HEK293 (cell line): ENCODE data around the gene CBFA2T2.

Source experiments
- AEBP2 ChIP-seq: fragments of 450-650 bp; formaldehyde crosslinking; IDR thresholded peaks from 2 replicates; pipeline ENCODE4 v1.5.1; 2016; ENCODE audit warnings: missing biosample characterization, missing genetic modification characterization, borderline replicate concordance
- GLIS1 ChIP-seq: fragments of 450-650 bp; formaldehyde crosslinking; IDR thresholded peaks from 2 replicates; pipeline ENCODE4 v1.5.1; 2016; ENCODE audit warnings: missing biosample characterization, missing genetic modification characterization
- GLIS2 ChIP-seq: fragments of 450-650 bp; formaldehyde crosslinking; IDR thresholded peaks from 2 replicates; pipeline ENCODE4 v1.5.1; 2016; ENCODE audit warnings: missing biosample characterization, missing genetic modification characterization
- KLF1 ChIP-seq: fragments of 450-650 bp; formaldehyde crosslinking; IDR thresholded peaks from 2 replicates; pipeline ENCODE4 v1.5.1; 2016; ENCODE audit warnings: missing biosample characterization, missing genetic modification characterization
- PBX3 ChIP-seq: sonication (generic); formaldehyde crosslinking; IDR thresholded peaks from 2 replicates; pipeline ENCODE4 v1.8.1; 2022; ENCODE audit warnings: mild to moderate bottlenecking, moderate library complexity, missing genetic modification reagents
- TSHZ1 ChIP-seq: fragments of 450-650 bp; formaldehyde crosslinking; IDR thresholded peaks from 2 replicates; pipeline ENCODE4 v1.5.1; 2016; ENCODE audit warnings: missing biosample characterization, missing genetic modification characterization, borderline replicate concordance
- YY2 ChIP-seq: fragments of 450-650 bp; formaldehyde crosslinking; IDR thresholded peaks from 2 replicates; pipeline ENCODE4 v1.5.1; 2016; ENCODE audit warnings: missing biosample characterization, missing genetic modification characterization
- ZBTB48 ChIP-seq: fragments of 450-650 bp; formaldehyde crosslinking; IDR thresholded peaks from 2 replicates; pipeline ENCODE4 v1.5.1; 2016; ENCODE audit warnings: missing biosample characterization, missing genetic modification characterization
- ZFP69B ChIP-seq: fragments of 450-650 bp; formaldehyde crosslinking; IDR thresholded peaks from 2 replicates; pipeline ENCODE4 v1.5.1; 2016; ENCODE audit warnings: missing biosample characterization, missing genetic modification characterization
- ZNF114 ChIP-seq: fragments of 450-650 bp; formaldehyde crosslinking; IDR thresholded peaks from 2 replicates; pipeline ENCODE4 v1.5.0; 2017; ENCODE audit warnings: missing biosample characterization, missing genetic modification characterization
- ZNF121 ChIP-seq: fragments of 450-650 bp; formaldehyde crosslinking; IDR thresholded peaks from 2 replicates; pipeline ENCODE4 v1.5.1; 2016; ENCODE audit warnings: missing biosample characterization, missing genetic modification characterization
- ZNF174 ChIP-seq: fragments of 450-650 bp; formaldehyde crosslinking; IDR thresholded peaks from 2 replicates; pipeline ENCODE4 v1.5.0; 2017; ENCODE audit warnings: missing biosample characterization, mild to moderate bottlenecking, missing genetic modification characterization
- ZNF335 ChIP-seq: fragments of 450-650 bp; formaldehyde crosslinking; conservative IDR thresholded peaks from 2 replicates; pipeline ENCODE4 v1.5.1; 2016; ENCODE audit warnings: missing biosample characterization, missing genetic modification characterization
- ZNF37A ChIP-seq: fragments of 450-650 bp; IDR thresholded peaks from 2 replicates; pipeline ENCODE4 v1.5.1; 2018; ENCODE audit warnings: missing biosample characterization, missing genetic modification characterization
- ZNF416 ChIP-seq: fragments of 450-650 bp; formaldehyde crosslinking; IDR thresholded peaks from 2 replicates; pipeline ENCODE4 v1.5.1; 2016; ENCODE audit warnings: missing biosample characterization, missing genetic modification characterization
- ZNF473 ChIP-seq: fragments of 450-650 bp; formaldehyde crosslinking; IDR thresholded peaks from 2 replicates; pipeline ENCODE4 v1.5.1; 2017; ENCODE audit warnings: missing biosample characterization, missing genetic modification characterization
- ZNF510 ChIP-seq: fragments of 450-650 bp; formaldehyde crosslinking; IDR thresholded peaks from 2 replicates; pipeline ENCODE4 v1.5.1; 2018; ENCODE audit warnings: mild to moderate bottlenecking, missing genetic modification characterization, missing biosample characterization; ENCODE audit not compliant: insufficient replicate concordance
- ZNF514 ChIP-seq: fragments of 450-650 bp; formaldehyde crosslinking; IDR thresholded peaks from 2 replicates; pipeline ENCODE4 v1.5.1; 2016; ENCODE audit warnings: missing biosample characterization, missing genetic modification characterization
- ZNF629 ChIP-seq: fragments of 450-650 bp; formaldehyde crosslinking; IDR thresholded peaks from 2 replicates; pipeline ENCODE4 v1.5.1; 2017; ENCODE audit warnings: missing biosample characterization, missing genetic modification characterization
- ZNF645 ChIP-seq: fragments of 450-650 bp; formaldehyde crosslinking; IDR thresholded peaks from 2 replicates; pipeline ENCODE4; 2016; ENCODE audit warnings: missing biosample characterization, missing genetic modification characterization
- ZNF677 ChIP-seq: fragments of 450-650 bp; IDR thresholded peaks from 2 replicates; pipeline ENCODE4 v1.5.0; 2018; ENCODE audit warnings: missing biosample characterization, mild to moderate bottlenecking, missing genetic modification characterization, moderate library complexity
- ZNF76 ChIP-seq: fragments of 450-650 bp; formaldehyde crosslinking; IDR thresholded peaks from 2 replicates; pipeline ENCODE4; 2016; ENCODE audit warnings: low read depth, missing biosample characterization, missing genetic modification characterization, borderline replicate concordance
- ZNF837 ChIP-seq: fragments of 450-650 bp; formaldehyde crosslinking; IDR thresholded peaks from 2 replicates; pipeline ENCODE4 v1.5.1; 2016; ENCODE audit warnings: missing biosample characterization, missing genetic modification characterization
- TF ChIP-seq, protein P1 (sequence below): fragments of 450-650 bp; formaldehyde crosslinking; IDR thresholded peaks from 2 replicates; pipeline ENCODE4 v1.5.1; 2016; ENCODE audit warnings: missing biosample characterization, missing genetic modification characterization
- TF ChIP-seq, protein P2 (sequence below): IDR thresholded peaks from 2 replicates; pipeline ENCODE4 v1.6.1; 2011; ENCODE audit warnings: mild to moderate bottlenecking, low read depth, low read length, borderline replicate concordance
- TF ChIP-seq, protein P3 (sequence below): fragments of 450-650 bp; formaldehyde crosslinking; IDR thresholded peaks from 2 replicates; pipeline ENCODE4 v1.5.1; 2016; ENCODE audit warnings: missing biosample characterization, missing genetic modification characterization, low read depth

Gene CBFA2T2

DNA sequence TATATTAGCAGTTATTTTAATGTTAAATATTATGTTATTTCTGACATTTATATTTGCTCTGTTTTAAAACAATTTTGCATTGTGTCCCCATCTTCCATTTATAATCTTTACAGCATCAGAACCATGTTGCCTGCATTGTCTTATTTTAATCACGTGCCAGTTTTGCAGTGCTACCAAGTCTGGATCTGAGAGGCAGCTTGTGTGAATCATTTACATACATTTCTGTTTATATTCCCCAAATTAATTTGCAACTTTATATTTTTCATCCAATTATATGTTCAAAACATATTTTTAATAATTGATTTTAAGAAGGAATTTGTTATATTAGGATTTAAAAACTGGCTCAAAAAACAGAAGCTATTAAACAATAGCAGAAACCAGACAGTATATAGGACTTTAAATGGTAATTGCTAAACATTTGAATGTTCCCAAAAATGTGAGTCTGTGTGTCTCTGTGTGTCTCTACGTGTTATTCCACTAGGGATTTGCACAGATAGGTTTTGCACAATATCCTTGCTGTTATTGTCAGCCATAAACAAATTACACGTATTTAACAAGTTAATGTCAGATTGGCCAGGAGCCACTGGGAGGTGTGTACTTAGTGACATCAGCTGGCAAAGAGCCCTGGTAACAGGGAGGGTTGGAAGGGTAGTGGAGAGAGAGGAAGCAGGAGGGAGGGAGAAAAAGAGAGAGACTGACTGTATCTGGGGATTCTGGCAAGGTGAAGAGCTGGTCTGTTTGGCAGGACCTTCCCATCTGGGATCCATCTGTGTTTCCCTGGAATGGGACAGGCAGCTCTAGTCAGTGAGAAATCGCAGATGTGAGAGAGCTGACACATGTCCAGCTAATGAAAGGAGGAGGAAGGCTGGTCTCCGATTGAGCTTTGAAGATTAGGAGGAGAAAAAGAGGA is 72.1 kb downstream of the CBFA2T2 start (continued):
- TF ChIP-seq ZNF473 (tag by site-specific recombination) (no peak), ZNF37A (tag by site-specific recombination) (no peak), ZNF677 (no peak), ZNF837 (no peak), KLF1 (tag by site-specific recombination) (peak; percentile 44), ZNF335 (tag by site-specific recombination) (no peak; the same call in 1 of the 2 replicates), GLIS2 (tag by site-specific recombination) (no peak), ZNF514 (no peak), ZNF510 (tag by site-specific recombination) (no peak), ZBTB48 (tag by site-specific recombination) (peak; percentile 54; the same call in 1 of the 2 replicates), TSHZ1 (tag by site-specific recombination) (peak; percentile 79), ZNF76 (tag by site-specific recombination) (peak; percentile 16; the same call in 1 of the 2 replicates), GLIS1 (peak; percentile 59), ZNF121 (tag by site-specific recombination) (no peak), YY2 (tag by site-specific recombination) (no peak), ZFP69B (peak; percentile 55; the same call in 1 of the 2 replicates), ZNF629 (tag by site-specific recombination) (peak; percentile 88), ZNF645 (tag by site-specific recombination) (no peak), ZNF416 (no peak), PBX3 (CRISPR knock-in tag) (no peak), AEBP2 (tag by site-specific recombination) (no peak), ZNF114 (no peak), ZNF174 (no peak)
- TF ChIP-seq, protein P1, sequence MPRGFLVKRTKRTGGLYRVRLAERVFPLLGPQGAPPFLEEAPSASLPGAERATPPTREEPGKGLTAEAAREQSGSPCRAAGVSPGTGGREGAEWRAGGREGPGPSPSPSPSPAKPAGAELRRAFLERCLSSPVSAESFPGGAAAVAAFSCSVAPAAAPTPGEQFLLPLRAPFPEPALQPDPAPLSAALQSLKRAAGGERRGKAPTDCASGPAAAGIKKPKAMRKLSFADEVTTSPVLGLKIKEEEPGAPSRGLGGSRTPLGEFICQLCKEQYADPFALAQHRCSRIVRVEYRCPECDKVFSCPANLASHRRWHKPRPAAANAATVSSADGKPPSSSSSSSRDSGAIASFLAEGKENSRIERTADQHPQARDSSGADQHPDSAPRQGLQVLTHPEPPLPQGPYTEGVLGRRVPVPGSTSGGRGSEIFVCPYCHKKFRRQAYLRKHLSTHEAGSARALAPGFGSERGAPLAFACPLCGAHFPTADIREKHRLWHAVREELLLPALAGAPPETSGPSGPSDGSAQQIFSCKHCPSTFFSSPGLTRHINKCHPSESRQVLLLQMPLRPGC (tag by site-specific recombination): peak; percentile 27; the same call in 1 of the 2 replicates
- TF ChIP-seq, protein P2, sequence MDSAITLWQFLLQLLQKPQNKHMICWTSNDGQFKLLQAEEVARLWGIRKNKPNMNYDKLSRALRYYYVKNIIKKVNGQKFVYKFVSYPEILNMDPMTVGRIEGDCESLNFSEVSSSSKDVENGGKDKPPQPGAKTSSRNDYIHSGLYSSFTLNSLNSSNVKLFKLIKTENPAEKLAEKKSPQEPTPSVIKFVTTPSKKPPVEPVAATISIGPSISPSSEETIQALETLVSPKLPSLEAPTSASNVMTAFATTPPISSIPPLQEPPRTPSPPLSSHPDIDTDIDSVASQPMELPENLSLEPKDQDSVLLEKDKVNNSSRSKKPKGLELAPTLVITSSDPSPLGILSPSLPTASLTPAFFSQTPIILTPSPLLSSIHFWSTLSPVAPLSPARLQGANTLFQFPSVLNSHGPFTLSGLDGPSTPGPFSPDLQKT: no peak
- TF ChIP-seq, protein P3, sequence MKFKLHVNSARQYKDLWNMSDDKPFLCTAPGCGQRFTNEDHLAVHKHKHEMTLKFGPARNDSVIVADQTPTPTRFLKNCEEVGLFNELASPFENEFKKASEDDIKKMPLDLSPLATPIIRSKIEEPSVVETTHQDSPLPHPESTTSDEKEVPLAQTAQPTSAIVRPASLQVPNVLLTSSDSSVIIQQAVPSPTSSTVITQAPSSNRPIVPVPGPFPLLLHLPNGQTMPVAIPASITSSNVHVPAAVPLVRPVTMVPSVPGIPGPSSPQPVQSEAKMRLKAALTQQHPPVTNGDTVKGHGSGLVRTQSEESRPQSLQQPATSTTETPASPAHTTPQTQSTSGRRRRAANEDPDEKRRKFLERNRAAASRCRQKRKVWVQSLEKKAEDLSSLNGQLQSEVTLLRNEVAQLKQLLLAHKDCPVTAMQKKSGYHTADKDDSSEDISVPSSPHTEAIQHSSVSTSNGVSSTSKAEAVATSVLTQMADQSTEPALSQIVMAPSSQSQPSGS (tag by site-specific recombination): peak; percentile 85
